Mesothelial cell of epicardium (in vitro differentiated cells): ENCODE measurements around the gene NDUFV3. TPM values are rescaled to one million over a fixed set of nuclear protein-coding genes. Genes with fewer than 3 reads are reported as not detected.
A peak's percentile ranks its signal among the peaks of the same experiment; 100 is the strongest.
"Not testable (repeated sequence)": the region's sequence is repeated elsewhere in the genome, so short reads cannot be mapped to it uniquely, and the experiment has no call there.

Experiments used
- DNase-seq, 2 experiments: peaks; one replicate each; pipeline ENCODE4 v3.0.0; 2021; ENCODE audit warnings: low spot score in 2 of 2; ENCODE audit not compliant: unreplicated experiment in 2 of 2
- H3K27ac Mint-ChIP-seq: 2 replicates; pipeline ENCODE4 v1.8.0; 2021; ENCODE audit warnings: mixed read lengths
- H3K27me3 Mint-ChIP-seq: 2 replicates; pipeline ENCODE4 v1.8.0; 2021; ENCODE audit warnings: low read depth, mixed read lengths
- H3K36me3 Mint-ChIP-seq: 2 replicates; pipeline ENCODE4 v1.8.0; 2021; ENCODE audit warnings: mixed read lengths
- H3K4me1 Mint-ChIP-seq: 2 replicates; pipeline ENCODE4 v1.8.0; 2021; ENCODE audit warnings: mixed read lengths
- H3K4me3 Mint-ChIP-seq: 2 replicates; pipeline ENCODE4 v1.8.0; 2021; ENCODE audit warnings: mild to moderate bottlenecking, moderate library complexity, mixed read lengths
- H3K9me3 Mint-ChIP-seq: 2 replicates; pipeline ENCODE4 v1.8.0; 2021; ENCODE audit warnings: mixed read lengths
- CTCF ChIP-seq: fragments of 200-600 bp; sonication (generic); IDR thresholded peaks from one replicate; pipeline ENCODE4 v1.5.0; 2021; ENCODE audit warnings: antibody characterized with exemption; ENCODE audit not compliant: unreplicated experiment
- total RNA-seq: library from RNA; stranded (reverse); gene quantifications from 3 replicates; pipeline ENCODE4 v1.2.1, GENCODE V29; 2021

NDUFV3 gene
- total RNA-seq, 1 donor from 2014 or later = 34.4 TPM

GRCh38 chr21:42936360-42936759 lies 43.3 kb downstream of the NDUFV3 start:
- H3K27me3 Mint-ChIP-seq, H3K36me3 Mint-ChIP-seq, H3K4me3 Mint-ChIP-seq, DNase-seq, H3K9me3 Mint-ChIP-seq: not testable (repeated sequence)
- H3K27ac Mint-ChIP-seq = peak overlapping the region; percentile 93
- peaks cover 79% of the 10 kb centered on the region for H3K4me1 Mint-ChIP-seq

DNA sequence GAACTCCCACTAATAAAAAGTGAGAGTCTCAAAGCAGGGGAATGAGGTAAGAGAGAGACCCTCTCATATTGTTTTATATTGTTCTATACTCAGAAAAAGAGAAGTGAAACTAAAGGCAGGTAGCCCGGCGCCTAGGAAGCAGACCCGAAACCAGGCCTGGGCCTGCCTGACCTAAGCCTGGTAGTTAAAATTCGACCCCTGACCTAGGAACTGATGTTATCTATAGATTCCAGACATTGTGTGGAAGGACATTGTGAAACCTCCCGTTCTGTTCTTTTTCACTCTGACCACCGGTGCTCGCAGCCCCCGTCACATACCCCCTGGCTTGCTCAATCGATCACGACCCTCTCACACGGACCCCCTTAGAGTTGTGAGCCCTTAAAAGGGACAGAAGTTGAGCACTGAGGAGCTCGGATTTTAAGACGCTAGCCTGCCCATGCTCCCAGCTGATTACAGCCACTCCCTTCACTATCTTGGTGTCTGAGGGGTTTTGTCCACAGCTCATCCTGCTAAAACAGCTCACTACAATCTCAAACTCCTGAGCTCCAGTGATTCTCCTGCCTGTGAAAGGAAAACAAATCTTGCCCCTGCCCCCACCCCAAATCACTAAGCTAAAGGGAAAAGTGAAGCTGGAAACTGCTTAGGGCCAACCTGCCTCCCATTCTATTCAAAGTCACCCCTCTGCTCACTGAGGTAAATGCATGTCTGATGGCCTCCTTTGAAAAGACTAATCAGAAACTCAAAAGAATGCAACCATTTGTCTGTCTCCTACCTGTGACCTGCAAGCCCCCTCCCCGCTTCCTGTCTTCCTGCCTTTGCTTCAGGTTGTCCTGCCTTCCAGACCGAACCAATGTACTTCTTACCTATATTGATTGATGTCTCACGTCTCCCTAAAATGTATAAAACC lies 44.2 kb downstream of the NDUFV3 start:
- not testable (repeated sequence) for H3K36me3 Mint-ChIP-seq, H3K9me3 Mint-ChIP-seq, DNase-seq, H3K27me3 Mint-ChIP-seq
- peaks cover 70% of the 10 kb centered on the region for H3K4me1 Mint-ChIP-seq
- H3K4me3 Mint-ChIP-seq = peak overlapping the region; percentile 8
- peak overlapping the region; percentile 93 for H3K27ac Mint-ChIP-seq

GRCh38 chr21:42937960-42938605 lies 45.0 kb downstream of the NDUFV3 start:
- no peak for TF ChIP-seq CTCF
- no peaks in the 10 kb centered on the region for H3K9me3 Mint-ChIP-seq
- H3K27ac Mint-ChIP-seq = peak overlapping the region; percentile 93
- H3K4me3 Mint-ChIP-seq = peak overlapping the region; percentile 8
- no peaks in the 10 kb centered on the region for H3K27me3 Mint-ChIP-seq
- DNase-seq = no peak
- peaks cover 62% of the 10 kb centered on the region for H3K4me1 Mint-ChIP-seq
- H3K36me3 Mint-ChIP-seq = peaks cover 6% of the 10 kb centered on the region

GRCh38 chr21:42938606-42938995 lies 45.5 kb downstream of the NDUFV3 start:
- H3K4me3 Mint-ChIP-seq, DNase-seq, H3K27me3 Mint-ChIP-seq, H3K9me3 Mint-ChIP-seq, H3K36me3 Mint-ChIP-seq: not testable (repeated sequence)
- H3K4me1 Mint-ChIP-seq = peaks cover 60% of the 10 kb centered on the region
- H3K27ac Mint-ChIP-seq = peak overlapping the region; percentile 93

- peaks cover 6% of the 10 kb centered on the region for H3K36me3 Mint-ChIP-seq
- no peak for DNase-seq
- peaks cover 53% of the 10 kb centered on the region for H3K4me1 Mint-ChIP-seq
- no peaks in the 10 kb centered on the region for H3K9me3 Mint-ChIP-seq
- H3K27ac Mint-ChIP-seq = peak overlapping the region; percentile 72
- H3K27me3 Mint-ChIP-seq = no peaks in the 10 kb centered on the region
- no peak for TF ChIP-seq CTCF
- H3K4me3 Mint-ChIP-seq = no peak overlapping the region
Observed at GRCh38 chr21:42939582-42940413, 46.7 kb downstream of the NDUFV3 start.

- H3K4me1 Mint-ChIP-seq = peaks cover 53% of the 10 kb centered on the region
- H3K27me3 Mint-ChIP-seq = no peaks in the 10 kb centered on the region
- H3K27ac Mint-ChIP-seq = no peak overlapping the region
- no peaks in the 10 kb centered on the region for H3K9me3 Mint-ChIP-seq
- H3K4me3 Mint-ChIP-seq = no peak overlapping the region
- no peak for TF ChIP-seq CTCF
- peaks cover 6% of the 10 kb centered on the region for H3K36me3 Mint-ChIP-seq
- DNase-seq = no peak
Observed at GRCh38 chr21:42941696-42942085, 48.6 kb downstream of the NDUFV3 start.

GRCh38 chr21:42942244-42942643 lies 49.1 kb downstream of the NDUFV3 start:
- H3K4me3 Mint-ChIP-seq = no peak overlapping the region
- peaks cover 6% of the 10 kb centered on the region for H3K36me3 Mint-ChIP-seq
- no peak overlapping the region for H3K27ac Mint-ChIP-seq
- H3K27me3 Mint-ChIP-seq = no peaks in the 10 kb centered on the region
- no peaks in the 10 kb centered on the region for H3K9me3 Mint-ChIP-seq
- peaks cover 53% of the 10 kb centered on the region for H3K4me1 Mint-ChIP-seq
- no peak for TF ChIP-seq CTCF
- DNase-seq = no peak

- H3K27ac Mint-ChIP-seq, H3K4me3 Mint-ChIP-seq, DNase-seq, H3K27me3 Mint-ChIP-seq: not testable (repeated sequence)
- Mint-ChIP-seq H3K4me1 (peaks cover 31% of the 10 kb centered on the region), H3K9me3 (peaks cover 22% of the 10 kb centered on the region), H3K36me3 (peaks cover 13% of the 10 kb centered on the region)
Observed at GRCh38 chr21:42949094-42949755, 56.1 kb downstream of the NDUFV3 start.

GRCh38 chr21:42951193-42951592 lies 58.1 kb downstream of the NDUFV3 start:
- not testable (repeated sequence) for H3K27me3 Mint-ChIP-seq, H3K4me3 Mint-ChIP-seq, H3K27ac Mint-ChIP-seq, DNase-seq
- H3K36me3 Mint-ChIP-seq = peaks cover 13% of the 10 kb centered on the region
- peaks cover 25% of the 10 kb centered on the region for H3K9me3 Mint-ChIP-seq
- peaks cover 32% of the 10 kb centered on the region for H3K4me1 Mint-ChIP-seq
